ENCODE results near the gene CENATAC. TPM values are rescaled to one million over a fixed set of nuclear protein-coding genes. Genes with fewer than 3 reads are reported as not detected.
"Not testable (repeated sequence)": the region's sequence is repeated elsewhere in the genome, so short reads cannot be mapped to it uniquely, and the experiment has no call there.

The CENATAC gene
- total RNA-seq, 3 donors from 2014 or later: 24.6 to 33.4 (median 30.9) TPM

DNA sequence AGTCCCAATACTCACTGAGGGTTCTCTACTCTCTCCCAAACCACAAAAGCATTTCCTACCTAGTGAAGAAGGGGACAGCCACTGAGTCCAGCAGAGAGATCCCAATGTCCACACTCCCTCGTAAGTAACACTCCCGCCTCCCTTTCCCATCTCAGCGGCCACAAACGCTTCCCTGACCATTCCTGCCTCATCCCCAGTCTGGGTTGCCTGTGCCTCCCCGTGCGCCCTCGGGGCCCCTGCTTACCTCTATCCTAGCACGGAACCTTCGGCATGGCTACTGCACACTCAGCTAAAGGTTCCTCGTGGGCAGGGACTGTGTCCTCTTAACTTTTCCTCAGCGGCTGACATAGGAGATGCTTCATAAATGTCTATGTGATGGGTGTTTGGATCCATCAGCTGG, 40.4 kb upstream of the CENATAC start:
- H3K36me3 ChIP-seq (ENCODE audit: low read depth): no peaks in the 10 kb centered on the region
- no peak overlapping the region for H3K4me3 ChIP-seq
- TF ChIP-seq, protein P1, sequence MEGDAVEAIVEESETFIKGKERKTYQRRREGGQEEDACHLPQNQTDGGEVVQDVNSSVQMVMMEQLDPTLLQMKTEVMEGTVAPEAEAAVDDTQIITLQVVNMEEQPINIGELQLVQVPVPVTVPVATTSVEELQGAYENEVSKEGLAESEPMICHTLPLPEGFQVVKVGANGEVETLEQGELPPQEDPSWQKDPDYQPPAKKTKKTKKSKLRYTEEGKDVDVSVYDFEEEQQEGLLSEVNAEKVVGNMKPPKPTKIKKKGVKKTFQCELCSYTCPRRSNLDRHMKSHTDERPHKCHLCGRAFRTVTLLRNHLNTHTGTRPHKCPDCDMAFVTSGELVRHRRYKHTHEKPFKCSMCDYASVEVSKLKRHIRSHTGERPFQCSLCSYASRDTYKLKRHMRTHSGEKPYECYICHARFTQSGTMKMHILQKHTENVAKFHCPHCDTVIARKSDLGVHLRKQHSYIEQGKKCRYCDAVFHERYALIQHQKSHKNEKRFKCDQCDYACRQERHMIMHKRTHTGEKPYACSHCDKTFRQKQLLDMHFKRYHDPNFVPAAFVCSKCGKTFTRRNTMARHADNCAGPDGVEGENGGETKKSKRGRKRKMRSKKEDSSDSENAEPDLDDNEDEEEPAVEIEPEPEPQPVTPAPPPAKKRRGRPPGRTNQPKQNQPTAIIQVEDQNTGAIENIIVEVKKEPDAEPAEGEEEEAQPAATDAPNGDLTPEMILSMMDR (IDR thresholded peaks at IDR 0.05): no peak
- DNase-seq (no peak), ATAC-seq (no peak)
- H3K4me1 ChIP-seq (ENCODE audit: low read depth): no peaks in the 10 kb centered on the region
- intact Hi-C loops (cut with DNase I, micrococcal nuclease): loop anchor here (5.0 to 10.0 kb wide), 2 partner anchors 263 to 265 kb away; no protein-coding TSS in a partner anchor
- H3K9me3 ChIP-seq: no peaks in the 10 kb centered on the region

DNA sequence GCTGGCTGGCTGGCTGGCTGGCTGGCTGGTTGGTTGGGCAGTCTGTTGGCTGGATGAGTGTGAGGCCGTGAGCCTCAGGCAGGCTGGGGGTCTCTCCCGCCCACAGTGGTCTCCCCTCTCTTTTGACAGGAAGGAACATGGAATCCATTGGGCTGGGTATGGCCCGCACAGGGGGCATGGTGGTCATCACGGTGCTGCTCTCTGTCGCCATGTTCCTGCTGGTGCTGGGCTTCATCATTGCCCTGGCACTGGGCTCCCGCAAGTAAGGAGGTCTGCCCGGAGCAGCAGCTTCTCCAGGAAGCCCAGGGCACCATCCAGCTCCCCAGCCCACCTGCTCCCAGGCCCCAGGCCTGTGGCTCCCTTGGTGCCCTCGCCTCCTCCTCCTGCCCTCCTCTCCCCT, 40.0 kb upstream of the CENATAC start:
- H3K9me3 ChIP-seq: no peaks in the 10 kb centered on the region
- ATAC-seq (no peak), DNase-seq (no peak)
- intact Hi-C loops (cut with DNase I, micrococcal nuclease): loop anchor here (5.0 to 10.0 kb wide), 2 partner anchors 263 to 266 kb away; no protein-coding TSS in a partner anchor
- H3K4me1 ChIP-seq (ENCODE audit: low read depth): no peaks in the 10 kb centered on the region
- no peak overlapping the region for H3K4me3 ChIP-seq
- no peaks in the 10 kb centered on the region for H3K36me3 ChIP-seq (ENCODE audit: low read depth)
- TF ChIP-seq, protein P1 (IDR thresholded peaks at IDR 0.05): no peak

DNA sequence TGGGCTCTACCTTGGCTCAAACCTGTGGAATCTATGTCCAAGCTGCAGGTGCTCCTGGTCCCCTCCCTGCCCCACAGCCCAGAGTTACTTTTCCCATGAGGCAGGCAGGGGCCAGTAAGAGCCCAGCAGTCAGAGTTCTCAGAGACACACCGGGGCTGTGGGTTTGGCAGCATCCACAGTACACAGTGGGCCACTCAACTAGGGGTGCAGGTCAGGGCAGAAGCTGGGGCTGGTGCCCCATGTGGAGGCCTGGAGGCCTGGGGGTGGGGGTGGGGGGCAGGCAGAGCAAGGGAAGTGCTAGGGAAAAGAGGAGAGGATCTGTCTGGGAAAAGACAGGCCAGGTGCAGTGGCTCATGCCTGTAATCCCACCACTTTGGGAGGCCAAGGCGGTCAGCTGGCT, 39.4 kb upstream of the CENATAC start:
- H3K4me3 ChIP-seq: no peak overlapping the region
- H3K36me3 ChIP-seq (ENCODE audit: low read depth): no peaks in the 10 kb centered on the region
- intact Hi-C loops (cut with DNase I, micrococcal nuclease): loop anchor here (5.0 to 10.0 kb wide), 2 partner anchors 264 to 266 kb away; no protein-coding TSS in a partner anchor
- no peak for ATAC-seq
- H3K9me3 ChIP-seq: no peaks in the 10 kb centered on the region
- H3K4me1 ChIP-seq (ENCODE audit: low read depth): no peaks in the 10 kb centered on the region
- TF ChIP-seq, protein P1 (IDR thresholded peaks at IDR 0.05): no peak
- no peak for DNase-seq

GRCh38 chr11:118961189-118961588, 36.7 kb upstream of the CENATAC start:
- ATAC-seq: no peak
- Histone ChIP-seq H3K4me1 (ENCODE audit: low read depth) (no peaks in the 10 kb centered on the region), H3K9me3 (no peaks in the 10 kb centered on the region), H3K36me3 (ENCODE audit: low read depth) (no peaks in the 10 kb centered on the region), H3K4me3 (no peak overlapping the region)
- intact Hi-C loops (cut with DNase I, micrococcal nuclease): no loop called here
- TF ChIP-seq, protein P1 (IDR thresholded peaks at IDR 0.05): no peak
- no peak for DNase-seq

GRCh38 chr11:118961591-118961990, 36.3 kb upstream of the CENATAC start:
- no peak overlapping the region for H3K4me3 ChIP-seq
- peak; percentile 28 to 55 (median 51) for DNase-seq

DNA sequence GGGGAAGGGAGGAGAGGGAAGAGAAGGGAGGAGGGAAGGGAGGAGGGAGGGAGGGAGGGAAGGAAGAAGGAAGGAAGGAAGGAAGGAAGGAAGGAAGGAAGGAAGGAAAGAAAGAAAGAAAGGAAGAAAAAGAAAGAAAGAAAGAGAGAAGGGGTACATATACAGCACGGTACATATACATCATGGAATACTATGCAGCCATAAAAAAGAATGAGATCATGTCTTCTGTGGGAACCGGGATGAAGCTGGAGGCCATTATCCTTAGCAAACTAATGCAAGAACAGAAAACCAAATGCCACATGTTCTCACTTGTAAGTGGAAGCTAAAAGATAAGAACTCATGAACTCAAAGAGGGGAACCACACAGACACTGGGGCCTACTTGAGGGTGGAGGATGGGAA, 28.4 kb upstream of the CENATAC start:
- DNase-seq; H3K36me3 ChIP-seq (ENCODE audit: low read depth); H3K4me1 ChIP-seq (ENCODE audit: low read depth); intact Hi-C loops (cut with DNase I, micrococcal nuclease); H3K9me3 ChIP-seq; H3K4me3 ChIP-seq; ATAC-seq: not testable (repeated sequence)

More at GRCh38 chr11:118961591-118961990, 36.3 kb upstream of the CENATAC start:
- Histone ChIP-seq H3K36me3 (ENCODE audit: low read depth) (no peaks in the 10 kb centered on the region), H3K4me1 (ENCODE audit: low read depth) (no peaks in the 10 kb centered on the region), H3K9me3 (no peaks in the 10 kb centered on the region)
- peak; percentile 75 for ATAC-seq
- intact Hi-C loops (cut with DNase I, micrococcal nuclease): no loop called here
- TF ChIP-seq, protein P1 (IDR thresholded peaks at IDR 0.05): no peak

All from mucosa of descending colon (tissue), 3 donors.